SK-N-MC (cell line): ENCODE results near the gene NRROS.

Source experiments
- EZH2 ChIP-seq: fragments of 200-600 bp; sonication (generic); IDR thresholded peaks from one replicate; pipeline ENCODE4 v1.6.1; 2017; ENCODE audit warnings: antibody characterized with exemption
- FOXP2 ChIP-seq: optimal IDR thresholded peaks from 2 replicates; pipeline ENCODE3; 2011; ENCODE audit warnings: mild to moderate bottlenecking, moderate library complexity; ENCODE audit not compliant: insufficient read depth; ENCODE audit errors: extremely low read length, control extremely low read depth
- POLR2AphosphoS5 ChIP-seq: IDR thresholded peaks from 2 replicates; pipeline ENCODE4 v1.6.1; 2012; ENCODE audit warnings: mild to moderate bottlenecking, low read depth, low read length, borderline replicate concordance

- TF ChIP-seq EZH2, result no peak
- no peak for TF ChIP-seq FOXP2
- no peak for TF ChIP-seq POLR2AphosphoS5
These were observed 45.3 kb downstream of the NRROS start for GRCh38 chr3:196684548-196685407.
